Pancreas (tissue), 10 donors: Measurements from ENCODE around the gene KSR1. TPM values are rescaled to one million over a fixed set of nuclear protein-coding genes. Genes with fewer than 3 reads are reported as not detected.

ENCODE experiments used
- ATAC-seq, 4 donors: fragments of 200-7000 bp; cut with Tn5 transposase; one replicate each; pipeline versions ENCODE4 v1.8.0 to v1.9.1; 2020; ENCODE audit warnings: mild to moderate bottlenecking in 4 of 4, moderate library complexity in 4 of 4
- DNase-seq, 6 donors: peaks; one replicate each; pipeline ENCODE4 v3.0.0-alpha.2; 2020
- FAIRE-seq: peaks from 2 replicates; lab custom pipeline; 2012; peaks lifted over from hg19 to GRCh38; lab: Jason Lieb, UNC
- H3K27ac ChIP-seq, 4 donors: fragments of 200-600 bp; sonication (generic); 1 replicate in 3 of 4; 2 replicates in 1 of 4; pipeline versions ENCODE4 v1.5.0 to v1.8.0; 2020
- H3K27me3 ChIP-seq, 4 donors: fragments of 200-600 bp; one replicate each; pipeline ENCODE4 v1.8.0; 2021
- H3K36me3 ChIP-seq, 3 donors: fragments of 200-600 bp; sonication (generic) in 1 of 3; one replicate each; pipeline versions ENCODE4 v1.5.0 to v1.8.0; 2020 to 2021
- H3K4me1 ChIP-seq, 3 donors: fragments of 200-600 bp; one replicate each; pipeline ENCODE4 v1.8.0; 2021
- H3K4me3 ChIP-seq, 4 donors: fragments of 200-600 bp; sonication (generic) in 2 of 4; one replicate each; pipeline versions ENCODE4 v1.5.0 to v1.8.0; 2020 to 2021
- H3K9me3 ChIP-seq, 4 donors: fragments of 200-600 bp; one replicate each; pipeline ENCODE4 v1.8.0; 2021
- CTCF ChIP-seq, 4 donors: fragments of 200-600 bp; sonication (generic) in 3 of 4; IDR thresholded peaks; one replicate each; pipeline versions ENCODE4 v1.5.0 to v1.8.0; 2021; ENCODE audit warnings: antibody characterized with exemption in 4 of 4
- WGBS, 2 donors: extraction: QIAGEN DNeasy Blood & Tissue Kit; methylation state at CpG; one replicate each; pipeline ENCODE4 v1.1.7; 2013; 5-methylcytosine and 5-hydroxymethylcytosine counted together
- intact Hi-C, 3 donors: fragments of 100-400 bp; cut with DNase I; formaldehyde crosslinking; loops; one replicate each; pipeline versions ENCODE4 v1.11.1 to v1.14.2; 2022
- polyA plus RNA-seq, 2 donors: library from polyadenylated mRNA; stranded (reverse); fragments of 200-250 nt; gene quantifications; one replicate each; pipeline ENCODE4 v1.2.3, GENCODE V29; 2013
- total RNA-seq, 6 donors: library from RNA; stranded (reverse); fragmentation: NEBNext Ultra II Directional in 4 of 6; extraction: Animal tissue kit (Norgen Biotek cat#: 25700) in 4 of 6; gene quantifications; one replicate each; pipeline versions ENCODE4 v1.2.1 to v1.2.4, GENCODE V29; 2021 to 2023
- donor health status: healthy with polysubstance abuse.
- donor health status: DM: no; HTN: no; CAD: no; lungs with moderate emphysema.
- donor health status: DM: no; HTN: no; CAD: no.
- donor health status: control.
- donor health status: control.
- donor health status: Bipolar disorder and iron deficiency.
- donor health status: DM: yes; HTN: yes; CAD: no.
- donor health status: DM: no; HTN: no; CAD: no.
- donor health status: DM: no; HTN: no; CAD: no.
- donor health status: DM: yes; HTN: yes; CAD: no.

Gene KSR1
- total and polyA plus RNA-seq, 8 donors, result 68.2 to 139 (median 103) TPM

GRCh38 chr17:27520491-27521185 is 64.4 kb downstream of the KSR1 start:
- peaks cover 19 to 64% (median 55%) of the 10 kb centered on the region in 3 donors for H3K4me1 ChIP-seq
- peak in 1 of 6 donors; percentile 39 for DNase-seq
- no peaks in the 10 kb centered on the region for H3K36me3 ChIP-seq
- no peak for FAIRE-seq
- no peak for TF ChIP-seq CTCF (IDR thresholded peaks at IDR 0.05)
- ATAC-seq, result peak; percentile 29 to 56 (median 46)
- intact Hi-C loops, result no loop called here
- WGBS, 2 donors, result 31 to 32% methylated on average over 16 of the region's 16 CpGs
- no peak overlapping the region for H3K4me3 ChIP-seq
- no peaks in the 10 kb centered on the region for H3K9me3 ChIP-seq
- no peaks in the 10 kb centered on the region for H3K27me3 ChIP-seq
- H3K27ac ChIP-seq, result peak overlapping the region; percentile 53 to 80 (median 73)

GRCh38 chr17:27521281-27522027 is 65.2 kb downstream of the KSR1 start:
- no peak overlapping the region for H3K4me3 ChIP-seq
- peak in 1 of 6 donors; percentile 56 for DNase-seq
- H3K27ac ChIP-seq, result peak overlapping the region; percentile 53 to 80 (median 73)
- no peaks in the 10 kb centered on the region for H3K9me3 ChIP-seq
- no peak for TF ChIP-seq CTCF (IDR thresholded peaks at IDR 0.05)
- H3K4me1 ChIP-seq, result peaks cover 22 to 70% (median 60%) of the 10 kb centered on the region in 3 donors
- FAIRE-seq, result no peak
- H3K27me3 ChIP-seq, result no peaks in the 10 kb centered on the region
- intact Hi-C loops, result no loop called here
- peak; percentile 40 to 64 (median 56) for ATAC-seq
- H3K36me3 ChIP-seq, result no peaks in the 10 kb centered on the region
- WGBS, 2 donors, result 51 to 64% methylated on average over 7 of the region's 7 CpGs

GRCh38 chr17:27522028-27522635 is 65.9 kb downstream of the KSR1 start:
- FAIRE-seq (no peak), DNase-seq (no peak), ATAC-seq (no peak)
- H3K27ac ChIP-seq, result peak overlapping the region in 3 of 4 donors; percentile 42 to 80 (median 79)
- no peak overlapping the region for H3K4me3 ChIP-seq
- no peaks in the 10 kb centered on the region for H3K36me3 ChIP-seq
- intact Hi-C loops, result no loop called here
- H3K9me3 ChIP-seq, result no peaks in the 10 kb centered on the region
- WGBS, 2 donors, result 75 to 76% methylated on average over 6 of the region's 6 CpGs
- TF ChIP-seq CTCF (IDR thresholded peaks at IDR 0.05), result no peak
- peaks cover 27 to 75% (median 67%) of the 10 kb centered on the region in 3 donors for H3K4me1 ChIP-seq
- no peaks in the 10 kb centered on the region for H3K27me3 ChIP-seq

- intact Hi-C loops, result no loop called here
- no peaks in the 10 kb centered on the region for H3K9me3 ChIP-seq
- ATAC-seq, result peak in 3 of 4 donors; percentile 13 to 28 (median 23)
- DNase-seq, result peak in 1 of 6 donors; percentile 46
- no peak for FAIRE-seq
- H3K4me1 ChIP-seq, result peaks cover 38 to 79% (median 67%) of the 10 kb centered on the region in 3 donors
- no peak for TF ChIP-seq CTCF (IDR thresholded peaks at IDR 0.05)
- peak overlapping the region in 2 of 4 donors; percentile 2 to 9 for H3K27ac ChIP-seq
- no peak overlapping the region for H3K4me3 ChIP-seq
- no peaks in the 10 kb centered on the region for H3K36me3 ChIP-seq
- WGBS, 2 donors, result 58 to 70% methylated on average over 1 of the region's 1 CpG
- H3K27me3 ChIP-seq, result no peaks in the 10 kb centered on the region
Observed at GRCh38 chr17:27523712-27524111, 67.5 kb downstream of the KSR1 start.
